Measurements from ENCODE around the gene KIAA1614.

Gene KIAA1614

DNA sequence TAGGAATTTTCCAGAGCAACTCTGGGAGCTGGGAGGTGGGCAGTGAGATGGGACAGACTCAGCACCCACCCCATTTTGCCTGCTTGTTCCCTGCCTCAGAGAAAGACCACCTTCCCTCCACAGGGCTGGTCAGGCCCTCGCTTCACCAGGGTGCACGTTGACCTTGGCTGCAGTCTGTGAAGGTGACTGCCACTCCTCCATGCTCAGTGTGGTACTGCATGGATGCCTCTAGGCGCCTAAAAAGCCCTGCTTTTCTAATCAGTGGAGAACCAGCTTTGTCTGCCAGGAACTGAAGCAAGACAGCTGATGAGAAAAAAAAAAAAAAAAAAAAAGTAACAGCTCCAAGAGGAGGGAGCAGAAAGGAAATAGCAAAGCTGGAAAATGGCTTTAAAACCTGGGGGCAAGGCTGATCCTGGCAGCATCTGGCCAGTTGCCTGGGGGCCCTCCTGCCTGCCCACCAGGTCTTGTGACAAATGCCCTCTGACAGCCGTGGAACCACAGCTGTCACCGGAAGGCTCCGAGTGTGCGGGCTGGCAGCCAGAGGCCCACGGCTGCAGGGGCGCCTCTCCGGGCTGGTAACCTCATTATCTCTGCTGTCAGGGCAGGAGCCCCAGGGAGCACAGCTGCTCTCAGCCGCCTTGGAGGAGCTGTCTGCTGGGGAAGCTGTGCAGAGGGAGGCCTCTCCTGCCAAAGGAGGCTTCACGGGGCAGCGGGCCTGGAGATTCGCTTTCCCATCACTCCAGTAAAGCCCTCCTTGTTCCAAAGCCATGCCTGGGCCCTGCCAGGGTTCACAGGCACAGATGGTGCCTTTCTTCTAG lies 13.7 kb downstream of the KIAA1614 start:
- DNase-seq (ENCODE audit: low spot score), result peak; percentile 63

DNA sequence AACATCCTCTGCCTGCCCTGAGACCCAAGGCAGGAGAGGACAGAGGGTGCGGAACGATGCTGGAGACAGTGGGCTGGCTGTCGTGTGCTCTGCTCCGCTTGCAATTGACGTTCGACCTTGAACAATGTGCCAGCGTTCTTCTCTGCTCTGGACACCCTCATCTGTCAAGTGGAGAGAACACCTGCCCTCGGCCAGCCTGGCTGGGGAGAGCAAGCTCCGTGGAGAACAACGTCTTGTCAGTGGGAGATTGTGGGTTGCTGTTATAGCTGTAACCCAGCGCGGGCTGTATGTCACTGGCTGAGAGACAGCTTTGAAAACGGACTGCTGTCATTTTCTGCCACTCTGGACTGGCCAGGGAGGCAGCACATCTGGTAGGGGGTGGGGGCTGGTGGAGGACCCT lies 14.7 kb downstream of the KIAA1614 start:
- no peak for DNase-seq (ENCODE audit: low spot score)

DNA sequence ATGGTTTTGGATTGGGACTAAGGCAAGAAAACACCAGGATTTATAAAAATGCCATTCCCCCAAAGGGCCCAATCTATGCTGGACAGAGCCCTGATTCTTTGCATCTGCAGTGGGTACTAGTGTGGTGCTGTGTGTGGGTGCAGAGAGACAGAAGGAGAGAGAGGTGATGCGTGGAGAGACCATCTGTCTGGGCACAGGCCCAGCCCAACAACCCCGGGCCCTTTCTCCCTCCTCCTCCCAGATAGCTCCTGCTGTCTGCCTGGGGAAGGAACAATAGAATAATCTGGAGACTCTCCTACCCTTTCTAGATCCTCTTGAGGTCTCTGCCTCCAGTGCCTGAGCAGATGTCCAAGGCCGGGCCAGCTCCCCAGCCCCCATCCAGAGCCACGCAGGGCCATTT lies 15.1 kb downstream of the KIAA1614 start:
- no peak for DNase-seq (ENCODE audit: low spot score)

DNA sequence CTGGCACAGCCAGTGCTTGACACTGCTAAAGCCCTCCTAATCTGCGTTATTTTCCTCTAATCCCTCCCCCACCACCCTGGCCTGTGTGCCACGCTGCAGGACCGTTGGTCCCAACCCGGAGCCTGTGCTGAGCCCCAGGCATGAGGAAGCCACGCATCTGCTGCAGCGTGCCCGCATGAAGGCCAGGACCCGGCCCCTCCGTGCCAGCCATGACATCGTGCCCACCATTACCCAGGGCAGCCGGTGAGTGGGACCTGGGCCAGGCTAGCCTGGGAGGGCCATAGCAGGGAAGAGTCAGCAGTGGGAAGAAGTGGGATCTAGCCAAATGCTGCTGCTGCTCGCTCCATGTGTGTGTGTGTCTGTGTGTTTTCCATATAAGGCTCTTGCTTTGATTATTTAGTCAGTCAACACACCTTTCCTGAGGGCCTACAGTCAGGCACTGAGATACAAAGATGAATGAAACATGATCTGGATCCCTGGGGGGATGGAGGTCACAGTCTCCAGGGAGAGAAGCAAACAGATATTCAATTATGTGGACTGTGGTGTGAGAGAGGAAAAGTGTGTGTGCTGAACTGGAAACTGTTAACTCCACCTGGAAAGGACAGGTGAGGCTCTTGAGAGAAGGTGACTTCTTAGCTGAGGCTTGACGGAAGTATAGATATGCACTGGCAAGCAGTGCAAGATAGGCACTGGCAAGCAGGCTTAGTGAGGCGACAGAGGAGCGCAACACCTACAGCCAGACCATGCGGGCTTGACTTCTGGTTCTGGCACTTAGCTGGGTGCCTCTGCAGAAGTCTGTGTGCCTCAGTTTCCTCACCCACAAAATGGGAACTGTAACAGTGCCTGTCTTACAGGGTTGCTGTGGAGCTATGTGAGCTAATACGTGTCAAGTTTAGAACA lies 15.9 kb downstream of the KIAA1614 start:
- no peak for DNase-seq (ENCODE audit: low spot score)

DNA sequence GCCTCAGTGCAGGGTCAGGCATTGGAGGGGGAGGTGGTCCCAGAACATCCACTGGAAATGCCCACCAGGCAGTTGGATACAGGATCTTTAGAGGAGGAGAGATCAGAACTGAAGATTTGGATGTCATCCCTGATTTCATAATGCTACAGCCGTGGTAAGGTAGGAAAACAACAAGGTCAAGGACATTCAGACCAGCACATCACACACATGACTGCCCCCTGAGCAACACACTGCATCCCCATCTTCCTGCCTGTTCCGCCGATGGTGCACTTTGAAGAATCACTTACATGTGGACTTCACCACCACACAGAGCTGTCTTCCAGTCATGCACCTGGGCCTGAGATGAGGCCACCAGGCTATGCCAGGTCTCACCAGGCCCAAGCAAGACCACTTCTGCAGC lies 16.7 kb downstream of the KIAA1614 start:
- DNase-seq (ENCODE audit: low spot score), result no peak

DNA sequence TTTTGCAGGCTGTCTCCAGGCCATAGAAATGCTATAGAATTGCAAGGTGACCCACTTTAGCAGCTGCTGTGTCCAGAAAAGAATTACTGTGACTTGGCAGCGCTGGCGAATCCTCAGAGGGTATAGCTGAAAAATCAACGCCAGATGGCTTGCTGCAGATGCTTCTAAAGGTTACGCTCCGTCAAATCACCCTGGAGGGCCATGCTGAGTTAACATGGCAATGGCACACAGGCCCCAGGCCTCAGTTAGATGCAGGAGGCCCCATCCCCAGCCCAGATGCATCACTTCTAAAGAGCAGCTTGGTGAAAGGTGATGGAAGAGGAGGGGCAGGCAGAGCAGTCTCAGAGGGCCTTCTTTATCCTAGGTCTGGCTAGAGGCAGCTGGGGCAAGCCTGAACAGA lies 18.0 kb downstream of the KIAA1614 start:
- DNase-seq (ENCODE audit: low spot score), result no peak

DNA sequence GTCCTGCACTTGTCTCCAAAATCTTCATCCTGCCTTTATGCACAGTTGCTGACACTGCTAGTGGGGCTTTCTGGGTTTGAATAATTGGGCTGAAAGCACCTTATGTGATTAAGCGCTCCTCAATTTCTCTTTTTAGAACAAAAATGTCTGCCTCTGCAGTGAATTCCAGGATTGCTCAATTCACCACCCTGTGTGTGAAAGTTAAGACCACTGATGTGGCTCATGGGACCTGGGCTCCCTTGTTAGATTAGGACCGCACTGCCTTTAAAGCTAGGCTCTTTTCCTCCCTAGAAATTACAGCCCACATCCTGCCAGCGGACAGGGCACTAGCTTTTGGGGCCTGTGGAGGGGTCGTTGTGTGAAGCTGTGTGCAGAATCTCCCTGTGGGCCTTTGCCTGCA lies 18.8 kb downstream of the KIAA1614 start:
- DNase-seq (ENCODE audit: low spot score), result no peak

DNA sequence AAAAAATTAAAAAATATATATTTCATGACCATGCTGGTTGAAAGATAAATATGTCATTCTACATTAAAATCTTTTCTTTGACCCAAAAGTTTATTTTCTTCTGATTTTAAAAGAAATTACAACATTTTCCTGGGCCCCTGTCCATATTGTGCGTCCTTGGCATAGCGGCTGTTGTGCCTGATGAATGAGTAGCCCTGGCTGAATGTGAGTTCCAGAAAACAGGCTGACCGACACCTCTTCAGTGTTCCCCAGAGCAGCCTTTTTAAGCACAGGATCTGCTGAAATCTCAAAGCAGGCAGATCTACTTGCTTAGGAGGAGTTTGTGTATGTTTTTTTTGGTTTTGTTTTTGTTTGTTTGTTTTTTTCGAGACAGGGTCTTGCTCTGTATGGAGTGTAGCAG lies 19.7 kb downstream of the KIAA1614 start:
- no peak for DNase-seq (ENCODE audit: low spot score)

DNA sequence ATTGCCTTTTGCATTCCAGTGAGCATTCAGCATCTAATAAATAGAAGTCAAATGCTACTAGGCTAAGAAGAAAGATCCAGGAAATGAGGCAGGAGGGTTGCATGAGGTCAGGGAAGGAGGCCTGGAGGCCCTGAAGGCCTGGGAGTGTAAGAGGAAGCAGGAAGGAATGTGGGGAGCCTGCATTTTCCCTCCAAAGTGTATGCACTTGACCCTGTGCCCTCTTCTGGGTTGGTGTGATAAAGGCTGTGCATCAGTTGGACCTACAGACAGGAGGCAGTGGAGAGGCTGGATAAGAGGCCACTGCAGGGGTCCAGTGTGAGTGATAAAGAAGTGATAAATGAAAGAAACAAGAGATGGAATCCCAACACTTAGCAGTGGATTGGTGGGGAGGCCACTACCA lies 20.4 kb downstream of the KIAA1614 start:
- DNase-seq (ENCODE audit: low spot score), result no peak

DNA sequence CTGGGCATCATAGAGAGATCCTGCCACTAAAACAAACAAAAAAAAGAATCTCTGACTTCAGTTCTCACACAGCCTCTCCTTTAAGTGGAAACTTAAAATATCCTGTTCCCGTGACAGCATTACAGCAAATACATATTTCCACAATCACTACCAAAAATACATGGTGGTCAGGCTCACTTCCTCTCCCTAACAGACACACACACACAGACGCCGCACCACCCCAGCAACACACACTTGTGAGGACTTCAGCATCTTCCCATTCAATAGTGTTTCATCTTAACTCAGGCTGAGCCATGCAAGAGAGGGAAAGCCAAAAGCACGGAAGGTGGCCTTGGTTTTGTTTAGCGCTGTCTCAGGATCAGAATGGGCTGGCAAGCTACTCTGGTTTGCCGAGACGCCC lies 21.9 kb downstream of the KIAA1614 start:
- no peak for DNase-seq (ENCODE audit: low spot score)

DNA sequence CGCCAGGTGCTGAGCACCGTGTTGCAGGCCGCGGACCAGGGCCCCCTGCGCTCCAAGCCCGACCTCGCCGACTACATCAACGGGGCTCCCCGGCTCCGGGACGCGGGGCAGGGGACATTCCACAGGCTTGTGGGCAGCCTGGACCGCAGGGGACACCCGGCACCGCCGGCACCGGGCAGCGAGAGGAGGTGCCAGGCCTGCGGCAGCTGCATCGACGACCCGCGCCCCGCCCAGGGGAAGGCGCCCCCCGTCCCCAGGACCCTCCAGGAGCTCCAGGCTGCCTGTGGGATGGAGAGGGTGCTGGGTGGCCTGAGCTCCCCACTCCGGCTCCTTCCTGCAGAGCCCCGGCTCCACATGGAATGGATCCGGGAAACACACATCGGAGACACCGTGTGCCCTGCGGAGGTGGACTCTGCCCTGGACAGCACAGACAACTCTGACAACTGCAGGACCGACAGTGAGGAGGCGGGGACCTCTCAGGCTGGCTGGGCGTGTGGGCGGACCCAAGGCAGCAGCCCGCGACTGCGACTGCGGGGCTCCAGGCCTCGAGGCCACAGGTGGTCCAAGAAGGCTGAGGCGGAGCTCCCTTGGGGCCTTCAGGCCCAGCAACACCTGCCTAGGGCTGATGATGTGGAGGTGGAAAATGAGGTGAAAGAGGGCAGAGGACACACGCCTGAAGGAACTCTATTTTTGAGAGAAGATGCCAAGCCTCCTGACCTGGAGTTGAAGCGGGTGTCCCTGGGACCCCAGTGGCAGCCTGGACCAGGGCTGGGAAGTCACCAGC lies 22.8 kb downstream of the KIAA1614 start:
- no peak for DNase-seq (ENCODE audit: low spot score)

DNA sequence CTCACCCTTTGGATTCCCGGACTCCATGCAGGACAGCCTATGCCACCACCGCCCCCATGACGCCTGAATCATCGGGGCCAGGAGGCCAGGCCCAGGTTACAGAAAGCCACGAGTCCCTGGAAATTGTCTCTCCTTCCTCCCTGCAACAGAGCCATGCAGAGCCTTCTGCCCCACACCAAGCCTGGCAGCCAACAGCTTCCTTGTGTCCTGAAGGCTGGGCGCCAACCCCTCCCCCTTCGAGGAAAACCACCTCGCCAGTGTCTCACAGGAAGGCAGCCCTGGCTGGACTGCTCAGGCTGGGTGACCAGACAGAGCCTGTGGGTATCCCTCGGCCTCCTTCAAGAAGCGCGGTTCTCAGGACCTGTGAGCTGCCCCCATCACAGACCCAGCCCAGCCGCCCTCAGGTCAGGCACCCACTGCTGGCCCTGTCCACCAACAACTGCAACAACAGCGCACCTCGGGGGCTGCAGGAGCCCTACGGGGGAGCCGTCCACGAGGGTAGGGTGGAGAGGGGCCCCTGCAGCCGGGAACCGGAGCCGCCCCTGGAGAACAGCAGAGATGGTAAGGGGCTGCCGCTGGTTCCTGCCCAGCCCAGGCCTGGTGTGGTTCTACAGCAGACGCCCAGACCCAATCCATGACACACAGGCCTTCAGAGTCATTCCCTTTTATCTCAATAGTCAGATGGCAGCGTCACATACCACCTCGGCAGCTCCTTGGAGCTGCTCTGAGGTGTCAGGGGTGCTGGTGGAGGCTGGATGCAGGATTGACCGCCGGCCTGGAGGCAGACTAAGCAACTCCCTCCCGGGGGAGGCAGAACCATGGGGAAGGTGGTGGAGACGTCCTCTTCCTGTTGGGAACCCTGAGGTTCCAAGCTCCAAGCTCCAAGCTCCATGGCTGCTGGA lies 23.7 kb downstream of the KIAA1614 start:
- DNase-seq (ENCODE audit: low spot score), result no peak

DNA sequence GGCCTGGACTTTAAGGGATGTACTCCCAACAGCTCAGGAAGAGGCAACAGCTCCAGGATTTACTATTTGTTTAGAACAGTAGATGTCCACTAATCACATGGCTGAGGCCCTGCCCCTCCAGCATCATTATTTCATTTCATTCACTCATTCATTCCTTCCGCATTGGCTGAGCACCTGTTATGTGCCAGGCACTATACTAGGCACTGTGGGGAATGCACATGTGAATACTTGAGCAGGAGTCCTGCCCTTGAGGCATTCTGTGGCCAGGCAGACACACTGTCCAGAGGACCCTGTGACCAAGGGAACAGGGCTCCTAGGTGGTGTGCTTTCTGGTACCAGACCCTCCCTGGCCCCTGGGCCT lies 24.3 kb downstream of the KIAA1614 start:
- no peak for DNase-seq (ENCODE audit: low spot score)

DNA sequence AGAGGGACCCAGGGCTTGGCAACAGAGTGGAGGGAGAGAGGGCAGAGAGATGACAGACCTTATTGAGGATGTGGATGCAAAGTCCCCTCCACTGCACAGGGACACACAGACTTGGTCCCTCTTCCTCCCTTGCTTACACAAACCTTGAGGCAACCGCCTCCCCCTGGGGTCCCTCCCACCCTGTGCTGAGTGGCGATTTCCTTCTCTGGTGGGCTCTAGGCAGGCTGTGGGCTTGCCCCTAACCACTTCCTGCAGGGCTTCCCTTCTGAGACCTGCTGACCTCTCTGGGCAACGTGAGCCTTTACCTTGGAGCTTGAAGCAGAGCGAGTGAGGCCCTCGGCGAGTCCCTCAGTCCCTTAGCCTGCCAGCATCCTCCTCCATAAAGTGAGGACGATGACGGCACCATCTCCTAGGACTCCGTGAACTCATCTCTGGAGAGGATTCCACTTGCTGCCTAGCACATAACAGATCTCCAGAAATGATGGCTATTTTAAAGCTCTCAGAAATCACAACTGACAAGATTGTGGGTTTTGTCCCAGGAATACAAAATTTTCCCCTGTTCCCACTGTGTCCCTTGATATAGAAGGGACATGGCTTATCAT lies 25.0 kb downstream of the KIAA1614 start:
- no peak for DNase-seq (ENCODE audit: low spot score)

DNA sequence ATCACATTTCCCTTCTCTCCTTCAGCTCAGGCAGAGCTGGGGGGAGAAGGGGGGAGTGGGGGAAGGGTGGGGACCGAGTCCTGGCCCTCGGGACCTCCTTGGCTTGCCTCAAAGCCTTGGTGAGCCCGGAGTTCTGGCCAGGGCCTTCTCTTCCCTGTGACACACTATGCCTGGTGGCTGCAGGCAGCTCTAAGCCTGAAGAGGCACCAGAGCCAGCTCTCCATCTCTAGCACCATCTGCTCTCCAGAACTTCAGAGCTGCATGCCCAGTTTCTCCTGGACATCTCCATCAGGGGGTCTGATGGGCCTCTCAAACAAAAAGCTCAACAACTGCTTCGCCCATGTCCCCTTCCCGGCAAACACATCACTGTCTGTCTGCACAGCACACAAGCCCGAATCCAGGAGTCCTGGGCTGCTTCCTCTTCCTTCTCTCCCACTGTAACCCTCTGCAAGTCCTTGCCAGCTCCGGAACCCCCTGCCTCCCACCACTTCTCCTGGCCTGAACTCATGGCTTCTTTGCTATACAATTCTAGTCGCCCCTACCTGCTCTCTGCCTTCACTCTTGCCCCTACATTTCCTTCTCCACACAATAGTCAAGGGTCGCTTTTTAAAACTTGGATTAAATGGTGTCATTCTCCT lies 26.5 kb downstream of the KIAA1614 start:
- no peak for DNase-seq (ENCODE audit: low spot score)

DNA sequence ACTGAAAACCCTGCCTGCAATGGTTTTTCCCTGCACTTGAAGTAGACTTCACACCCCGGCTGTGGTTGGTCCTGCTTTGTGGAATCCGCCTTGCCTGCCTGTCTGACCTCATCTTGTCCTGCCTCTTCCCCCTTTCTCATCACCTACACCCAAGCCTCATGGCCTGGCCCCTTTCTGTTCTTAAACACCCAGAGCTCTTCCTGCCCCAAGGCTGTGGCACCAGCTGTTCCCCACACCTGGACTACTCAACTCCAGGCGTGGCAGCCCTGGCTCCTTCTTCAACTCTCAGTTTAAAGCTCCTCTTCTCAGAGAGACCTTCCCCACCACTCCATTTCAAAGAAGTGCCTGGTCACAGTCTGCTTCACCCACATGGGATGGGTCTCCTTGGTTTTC lies 27.0 kb downstream of the KIAA1614 start:
- no peak for DNase-seq (ENCODE audit: low spot score)

DNA sequence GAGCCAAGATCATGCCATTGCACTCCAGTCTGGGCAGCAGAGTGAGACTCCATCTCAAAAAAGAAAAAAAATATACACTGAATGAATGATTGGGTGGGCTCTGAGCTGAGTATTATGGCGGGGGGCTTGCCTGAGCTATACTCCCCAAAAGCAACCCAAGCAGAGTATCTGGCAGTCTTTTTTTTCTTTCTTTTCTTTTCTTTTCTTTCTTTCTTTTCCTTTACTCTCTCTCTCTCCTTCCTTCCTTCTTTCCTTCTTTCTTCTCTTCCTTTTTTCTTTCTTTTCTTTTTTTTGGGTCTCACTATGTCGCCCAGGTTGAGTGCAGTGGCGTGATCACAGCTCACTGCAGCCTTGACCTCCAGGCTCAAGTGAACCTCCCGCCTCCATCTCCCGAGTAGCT lies 27.7 kb downstream of the KIAA1614 start:
- no peak for DNase-seq (ENCODE audit: low spot score)

DNA sequence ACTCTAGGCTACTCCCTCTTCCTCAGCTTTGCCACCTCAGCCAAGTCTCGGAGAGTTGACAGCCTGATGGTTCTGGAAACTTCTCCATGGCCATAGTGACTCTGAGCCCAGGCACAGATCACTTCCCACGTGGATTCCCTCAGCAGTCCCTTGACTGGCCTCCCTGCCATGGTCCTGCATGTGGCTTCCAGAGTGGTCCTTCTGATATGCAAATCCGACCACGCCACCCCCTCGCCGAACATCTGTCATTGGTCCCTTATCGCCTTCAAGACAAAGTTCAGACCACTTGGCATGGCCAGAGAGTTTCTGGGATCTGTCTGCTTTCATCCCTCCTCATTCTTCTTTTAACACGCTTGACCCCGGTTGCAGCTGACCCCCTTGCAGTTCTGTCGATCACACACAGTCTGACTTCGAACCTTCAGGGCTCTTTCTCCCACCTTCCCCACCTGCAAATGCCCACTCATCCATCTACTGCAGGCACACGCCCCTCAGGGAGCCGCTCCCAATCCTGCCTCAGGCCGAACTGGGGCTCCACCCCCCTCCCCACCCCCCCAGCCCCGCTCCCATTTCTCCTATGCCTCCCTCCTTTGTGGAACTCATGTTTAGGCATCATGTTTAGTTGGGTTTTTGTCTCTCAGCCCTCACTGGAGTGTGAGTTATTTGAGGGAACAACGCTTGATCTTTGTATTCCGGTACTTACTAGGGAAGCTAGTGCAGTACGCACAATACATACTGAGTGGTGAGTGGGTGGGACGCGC lies 29.0 kb downstream of the KIAA1614 start:
- DNase-seq (ENCODE audit: low spot score), result no peak

DNA sequence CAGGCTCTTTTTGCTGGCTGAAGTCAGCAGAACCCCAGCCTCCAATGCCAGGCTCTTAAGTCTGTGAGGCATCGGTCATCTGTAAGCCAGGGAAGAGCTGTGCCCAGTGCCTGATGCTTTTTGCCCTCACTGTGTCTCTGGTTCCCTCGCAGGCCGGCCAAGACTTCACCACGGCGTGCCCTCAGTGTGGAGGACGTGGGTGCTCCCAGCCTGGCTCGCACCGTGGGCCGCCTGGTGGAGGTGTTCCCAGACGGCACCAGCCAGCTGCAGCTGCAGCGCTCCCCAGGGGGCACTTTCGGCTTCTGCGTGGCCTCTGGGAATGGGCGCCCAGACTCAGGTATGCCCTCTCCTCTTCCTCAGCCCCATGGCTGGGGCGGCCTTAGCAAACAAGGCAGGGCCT lies 32.5 kb downstream of the KIAA1614 start:
- DNase-seq (ENCODE audit: low spot score), result no peak

DNA sequence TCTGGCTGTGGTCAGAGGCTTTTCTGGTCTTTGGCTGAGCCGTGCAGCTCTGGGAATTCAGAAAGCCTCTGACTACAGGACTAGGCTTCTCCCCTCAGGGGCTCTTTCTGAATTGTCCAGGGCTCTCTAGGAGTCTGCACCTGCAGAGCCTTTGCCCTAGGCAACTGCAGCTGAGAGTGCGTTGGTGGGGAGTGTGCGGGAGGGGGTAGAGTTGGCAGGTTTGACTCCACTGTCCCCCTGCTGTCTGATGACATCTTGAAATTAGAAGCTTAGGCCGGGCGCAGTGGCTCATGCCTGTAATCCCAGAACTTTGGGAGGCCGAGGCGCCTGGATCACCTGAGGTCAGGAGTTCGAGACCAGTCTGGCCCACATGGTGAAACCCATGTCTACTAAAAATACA lies 32.9 kb downstream of the KIAA1614 start:
- no peak for DNase-seq (ENCODE audit: low spot score)
